Measurements from ENCODE around the gene RTN4RL1.

The RTN4RL1 gene

GRCh38 chr17:1943436-1943831 is 81.7 kb downstream of the RTN4RL1 start:
- H3K9me3 Mint-ChIP-seq: no peaks in the 10 kb centered on the region
- no peaks in the 10 kb centered on the region for H3K4me1 Mint-ChIP-seq
- no peak overlapping the region for H3K27ac Mint-ChIP-seq

GRCh38 chr17:1942666-1943435 is 82.3 kb downstream of the RTN4RL1 start:
- H3K36me3 Mint-ChIP-seq (ENCODE audit: low read depth): no peaks in the 10 kb centered on the region
- no peaks in the 10 kb centered on the region for H3K27me3 Mint-ChIP-seq
- DNase-seq (no peak), ATAC-seq (no peak)
- H3K27ac Mint-ChIP-seq: no peak overlapping the region
- no peaks in the 10 kb centered on the region for H3K4me1 Mint-ChIP-seq
- no peak overlapping the region for H3K4me3 Mint-ChIP-seq
- no peaks in the 10 kb centered on the region for H3K9me3 Mint-ChIP-seq

More at GRCh38 chr17:1943436-1943831, 81.7 kb downstream of the RTN4RL1 start:
- ATAC-seq: no peak
- DNase-seq: no peak
- Mint-ChIP-seq H3K36me3 (ENCODE audit: low read depth) (no peaks in the 10 kb centered on the region), H3K27me3 (no peaks in the 10 kb centered on the region), H3K4me3 (no peak overlapping the region)

GRCh38 chr17:1942066-1942365 is 83.1 kb downstream of the RTN4RL1 start:
- H3K4me1 Mint-ChIP-seq: no peaks in the 10 kb centered on the region
- no peaks in the 10 kb centered on the region for H3K36me3 Mint-ChIP-seq (ENCODE audit: low read depth)
- ATAC-seq: no peak
- no peaks in the 10 kb centered on the region for H3K9me3 Mint-ChIP-seq
- H3K27ac Mint-ChIP-seq: no peak overlapping the region
- DNase-seq: no peak
- no peaks in the 10 kb centered on the region for H3K27me3 Mint-ChIP-seq
- H3K4me3 Mint-ChIP-seq: no peak overlapping the region

GRCh38 chr17:1941272-1942065 is 83.7 kb downstream of the RTN4RL1 start:
- no peaks in the 10 kb centered on the region for H3K9me3 Mint-ChIP-seq
- no peaks in the 10 kb centered on the region for H3K36me3 Mint-ChIP-seq (ENCODE audit: low read depth)
- no peaks in the 10 kb centered on the region for H3K27me3 Mint-ChIP-seq
- H3K27ac Mint-ChIP-seq: no peak overlapping the region
- no peaks in the 10 kb centered on the region for H3K4me1 Mint-ChIP-seq
- no peak overlapping the region for H3K4me3 Mint-ChIP-seq
- no peak for DNase-seq
- ATAC-seq: no peak

- H3K27ac Mint-ChIP-seq: no peak overlapping the region
- DNase-seq (no peak), ATAC-seq (no peak)
- no peaks in the 10 kb centered on the region for H3K36me3 Mint-ChIP-seq (ENCODE audit: low read depth)
- H3K9me3 Mint-ChIP-seq: no peaks in the 10 kb centered on the region
- no peak overlapping the region for H3K4me3 Mint-ChIP-seq
- H3K27me3 Mint-ChIP-seq: no peaks in the 10 kb centered on the region
- H3K4me1 Mint-ChIP-seq: no peaks in the 10 kb centered on the region
Measured at GRCh38 chr17:1940810-1941185, 84.3 kb downstream of the RTN4RL1 start.

GRCh38 chr17:1939981-1940809 is 84.9 kb downstream of the RTN4RL1 start:
- no peaks in the 10 kb centered on the region for H3K9me3 Mint-ChIP-seq
- H3K4me1 Mint-ChIP-seq: no peaks in the 10 kb centered on the region
- H3K4me3 Mint-ChIP-seq: no peak overlapping the region
- ATAC-seq (no peak), DNase-seq (no peak)
- H3K36me3 Mint-ChIP-seq (ENCODE audit: low read depth): no peaks in the 10 kb centered on the region
- no peak overlapping the region for H3K27ac Mint-ChIP-seq
- no peaks in the 10 kb centered on the region for H3K27me3 Mint-ChIP-seq

- DNase-seq (no peak), ATAC-seq (no peak)
- H3K27ac Mint-ChIP-seq: no peak overlapping the region
- H3K27me3 Mint-ChIP-seq: no peaks in the 10 kb centered on the region
- no peaks in the 10 kb centered on the region for H3K9me3 Mint-ChIP-seq
- no peak overlapping the region for H3K4me3 Mint-ChIP-seq
- no peaks in the 10 kb centered on the region for H3K4me1 Mint-ChIP-seq
- no peaks in the 10 kb centered on the region for H3K36me3 Mint-ChIP-seq (ENCODE audit: low read depth)
Measured at GRCh38 chr17:1937461-1937860, 87.7 kb downstream of the RTN4RL1 start.

GRCh38 chr17:1936766-1937165 is 88.4 kb downstream of the RTN4RL1 start:
- ATAC-seq: no peak
- H3K36me3 Mint-ChIP-seq (ENCODE audit: low read depth): no peaks in the 10 kb centered on the region
- no peak overlapping the region for H3K4me3 Mint-ChIP-seq
- H3K4me1 Mint-ChIP-seq: no peaks in the 10 kb centered on the region
- no peaks in the 10 kb centered on the region for H3K9me3 Mint-ChIP-seq
- no peaks in the 10 kb centered on the region for H3K27me3 Mint-ChIP-seq
- no peak for DNase-seq
- H3K27ac Mint-ChIP-seq: no peak overlapping the region

GRCh38 chr17:1934901-1935300 is 90.2 kb downstream of the RTN4RL1 start:
- Mint-ChIP-seq H3K36me3 (ENCODE audit: low read depth) (no peaks in the 10 kb centered on the region), H3K27me3 (no peaks in the 10 kb centered on the region), H3K4me1 (no peaks in the 10 kb centered on the region), H3K27ac (no peak overlapping the region), H3K4me3 (no peak overlapping the region), H3K9me3 (no peaks in the 10 kb centered on the region)
- no peak for ATAC-seq
- no peak for DNase-seq

GRCh38 chr17:1933875-1934715 is 91.0 kb downstream of the RTN4RL1 start:
- H3K27ac Mint-ChIP-seq: no peak overlapping the region
- DNase-seq: no peak
- no peaks in the 10 kb centered on the region for H3K27me3 Mint-ChIP-seq
- H3K4me3 Mint-ChIP-seq: no peak overlapping the region
- no peaks in the 10 kb centered on the region for H3K4me1 Mint-ChIP-seq
- no peak for ATAC-seq
- no peaks in the 10 kb centered on the region for H3K36me3 Mint-ChIP-seq (ENCODE audit: low read depth)
- no peaks in the 10 kb centered on the region for H3K9me3 Mint-ChIP-seq

- no peak for DNase-seq
- no peak overlapping the region for H3K27ac Mint-ChIP-seq
- ATAC-seq: no peak
- no peaks in the 10 kb centered on the region for H3K36me3 Mint-ChIP-seq (ENCODE audit: low read depth)
- H3K4me1 Mint-ChIP-seq: no peaks in the 10 kb centered on the region
- H3K27me3 Mint-ChIP-seq: no peaks in the 10 kb centered on the region
- no peak overlapping the region for H3K4me3 Mint-ChIP-seq
- no peaks in the 10 kb centered on the region for H3K9me3 Mint-ChIP-seq
Measured at GRCh38 chr17:1931844-1932579, 93.1 kb downstream of the RTN4RL1 start.

GRCh38 chr17:1930337-1930645 is 94.8 kb downstream of the RTN4RL1 start:
- ATAC-seq (no peak), DNase-seq (no peak)
- Mint-ChIP-seq H3K4me1 (no peaks in the 10 kb centered on the region), H3K36me3 (ENCODE audit: low read depth) (no peaks in the 10 kb centered on the region), H3K27ac (no peak overlapping the region), H3K9me3 (no peaks in the 10 kb centered on the region), H3K4me3 (no peak overlapping the region), H3K27me3 (no peaks in the 10 kb centered on the region)

- DNase-seq (no peak), ATAC-seq (no peak)
- H3K36me3 Mint-ChIP-seq (ENCODE audit: low read depth): no peaks in the 10 kb centered on the region
- no peaks in the 10 kb centered on the region for H3K4me1 Mint-ChIP-seq
- H3K9me3 Mint-ChIP-seq: no peaks in the 10 kb centered on the region
- H3K4me3 Mint-ChIP-seq: no peak overlapping the region
- H3K27me3 Mint-ChIP-seq: no peaks in the 10 kb centered on the region
- H3K27ac Mint-ChIP-seq: no peak overlapping the region
Measured at GRCh38 chr17:1928976-1929375, 96.2 kb downstream of the RTN4RL1 start.

GRCh38 chr17:1920948-1921351 is 104.2 kb downstream of the RTN4RL1 start:
- Mint-ChIP-seq H3K9me3 (no peaks in the 10 kb centered on the region), H3K4me3 (no peak overlapping the region), H3K4me1 (no peaks in the 10 kb centered on the region), H3K27me3 (no peaks in the 10 kb centered on the region), H3K27ac (no peak overlapping the region), H3K36me3 (ENCODE audit: low read depth) (no peaks in the 10 kb centered on the region)
- ATAC-seq: no peak
- no peak for DNase-seq
